NCI-H2196 (cell line): ENCODE measurements around the gene L3MBTL1.
A peak's percentile ranks its signal among the peaks of the same experiment; 100 is the strongest.

Experiments
- DNase-seq: peaks from one replicate; lab custom pipeline; 2025; ENCODE audit not compliant: unreplicated experiment; lab: John Stamatoyannopoulos, UW

The L3MBTL1 gene

DNA sequence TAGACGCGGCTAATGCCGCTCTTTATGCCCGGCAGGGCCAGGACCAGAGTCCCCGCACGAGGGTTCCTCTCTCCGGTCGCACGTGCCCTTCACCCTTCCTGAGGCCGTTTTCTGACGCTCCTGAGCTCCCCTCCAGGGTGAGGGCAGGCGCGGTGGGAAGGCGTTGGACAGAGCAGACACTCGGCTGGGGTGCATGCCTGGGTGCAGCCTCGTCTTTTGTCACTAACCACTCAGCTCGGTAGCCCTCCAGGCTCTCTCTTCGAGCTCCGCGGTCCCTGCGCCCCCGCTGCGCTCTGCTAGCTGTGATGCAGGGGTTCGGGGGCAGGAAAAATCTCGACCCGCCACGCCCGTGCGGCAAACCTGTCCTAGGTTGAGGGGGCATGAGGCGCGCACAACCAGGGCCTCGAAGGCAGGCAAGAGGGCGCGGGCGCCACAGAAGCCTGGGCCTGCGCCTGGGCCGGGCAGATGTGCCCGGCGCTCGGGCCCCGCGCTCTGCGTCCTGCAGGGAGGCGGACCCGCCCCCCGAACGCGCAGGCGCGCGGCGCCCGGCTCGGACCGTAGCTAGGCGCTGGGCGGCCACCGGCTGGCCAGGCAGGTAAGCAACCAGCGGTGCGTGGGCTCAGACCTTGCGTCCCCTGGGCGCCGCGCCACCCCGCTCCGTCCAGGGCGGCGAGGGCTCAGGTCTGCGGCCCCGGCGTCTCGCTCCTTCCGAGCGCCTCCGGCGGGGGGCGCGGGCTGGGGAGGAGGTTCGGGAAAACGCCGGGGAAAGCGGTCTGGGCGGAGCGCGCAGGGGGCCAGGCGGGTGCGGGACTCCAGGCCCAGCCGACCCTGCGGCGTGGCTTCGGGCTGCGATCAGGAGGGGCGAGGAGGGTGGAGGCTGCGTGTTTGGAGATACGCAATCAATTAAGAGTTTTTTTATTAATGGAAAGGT, at the start of gene L3MBTL1:
L3MBTL1 (plus strand) TSS at position 548 of the 931 bp plus-strand sequence. CDS start 5,807 bp downstream, outside the sequence.
- peak; percentile 54 for DNase-seq

DNA sequence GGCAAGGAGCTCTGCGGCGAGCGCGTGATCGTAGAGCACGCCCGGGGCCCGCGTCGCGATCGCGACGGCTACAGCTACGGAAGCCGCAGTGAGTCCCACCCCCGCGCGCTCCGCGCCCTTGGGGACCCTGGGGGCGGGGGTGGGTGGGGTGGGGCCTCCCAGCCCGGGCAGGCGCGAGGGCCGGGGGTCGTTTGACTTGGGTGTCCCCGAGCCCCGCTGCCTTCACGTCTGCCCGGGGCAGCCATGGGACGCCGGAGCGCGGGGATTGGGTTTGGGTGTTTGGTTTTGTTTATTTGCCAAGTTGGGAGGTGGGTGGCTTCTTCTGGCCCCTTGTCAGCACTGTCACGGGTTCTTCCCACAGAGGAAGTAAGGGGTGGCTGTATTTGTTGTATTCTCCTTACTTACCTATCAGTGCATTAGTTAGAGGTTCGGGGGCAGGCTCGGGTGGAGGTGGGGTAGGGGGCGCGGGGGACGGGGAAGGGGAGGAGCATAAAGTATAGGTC, 49.0 kb upstream of the L3MBTL1 start:
- no peak for DNase-seq

DNA sequence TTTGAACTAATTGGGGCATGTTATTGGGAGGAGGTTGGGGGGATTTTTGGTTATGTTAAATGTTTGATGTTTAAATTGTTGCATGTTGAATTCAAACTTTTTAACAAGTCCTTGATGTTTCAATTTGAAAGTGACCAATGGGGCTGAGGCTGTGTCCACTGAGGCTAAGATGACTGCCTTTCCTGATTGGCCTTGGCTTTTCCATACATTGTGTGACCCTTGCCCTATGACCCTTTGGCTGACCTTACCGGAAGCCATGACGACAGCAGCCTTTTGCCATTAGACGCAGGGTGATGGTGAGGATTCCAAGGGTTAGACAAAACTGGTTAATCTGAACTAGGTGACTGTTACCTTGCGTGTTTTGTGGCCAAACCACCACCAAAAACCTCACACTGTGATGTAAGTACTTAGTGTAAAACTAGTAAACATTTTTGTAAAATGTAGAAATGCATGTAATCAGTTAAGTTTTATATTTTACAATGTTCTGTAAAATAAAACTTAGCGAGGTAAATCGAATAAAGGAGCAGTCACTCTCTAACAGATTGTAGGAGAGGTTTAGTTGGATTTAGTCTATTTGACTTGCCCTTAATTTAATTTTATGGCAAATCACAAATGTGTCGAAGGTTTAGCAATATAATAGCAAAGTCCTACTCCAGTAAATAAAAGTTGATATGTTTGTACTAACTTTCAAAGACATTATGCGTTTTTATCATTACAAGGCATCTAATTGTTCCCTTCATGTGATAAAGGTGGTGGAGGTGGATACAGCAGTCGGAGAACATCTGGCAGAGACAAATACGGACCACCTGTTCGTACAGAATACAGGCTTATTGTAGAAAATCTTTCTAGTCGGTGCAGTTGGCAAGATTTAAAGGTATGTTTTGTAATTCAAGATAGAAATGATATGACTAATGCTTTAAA, 48.2 kb upstream of the L3MBTL1 start:
- DNase-seq, result no peak

DNA sequence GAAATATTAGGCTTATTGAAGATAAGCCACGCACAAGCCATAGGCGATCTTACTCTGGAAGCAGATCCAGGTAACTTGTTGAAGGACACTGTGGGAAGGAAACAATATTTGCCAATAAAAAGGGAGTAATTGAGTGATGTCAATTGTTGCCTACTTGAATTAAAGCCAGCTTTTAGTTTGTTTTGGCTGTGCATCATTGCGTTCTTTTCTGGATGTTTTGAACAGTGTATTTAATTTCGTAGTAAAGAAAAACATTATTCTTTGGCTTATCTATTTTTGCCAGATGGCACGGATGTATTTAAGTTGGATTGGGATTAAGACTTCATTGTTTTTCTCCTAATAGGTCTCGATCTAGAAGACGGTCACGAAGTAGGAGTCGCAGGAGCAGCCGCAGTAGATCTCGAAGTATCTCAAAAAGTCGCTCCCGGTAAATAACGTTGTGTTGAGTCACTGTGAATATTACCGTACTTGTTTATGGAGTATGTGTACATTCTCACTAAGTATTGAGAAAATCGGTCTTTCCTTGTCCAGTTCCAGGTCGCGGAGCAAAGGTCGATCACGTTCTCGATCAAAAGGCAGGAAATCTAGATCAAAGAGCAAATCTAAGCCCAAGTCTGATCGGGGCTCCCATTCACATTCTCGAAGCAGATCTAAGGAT, 47.2 kb upstream of the L3MBTL1 start:
- no peak for DNase-seq

DNA sequence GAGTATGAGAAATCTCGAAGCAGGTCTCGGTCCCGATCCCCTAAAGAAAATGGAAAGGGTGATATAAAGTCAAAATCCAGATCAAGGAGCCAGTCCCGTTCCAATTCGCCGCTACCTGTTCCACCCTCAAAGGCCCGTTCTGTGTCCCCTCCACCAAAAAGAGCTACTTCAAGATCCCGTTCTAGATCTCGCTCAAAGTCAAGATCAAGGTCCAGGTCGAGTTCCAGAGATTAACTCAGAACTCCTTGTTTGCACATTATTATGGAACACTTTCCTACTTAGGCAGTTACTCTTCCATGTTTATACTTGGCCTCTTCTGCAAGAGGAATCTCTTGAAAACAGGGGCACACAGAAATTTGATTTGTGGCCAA, 46.7 kb upstream of the L3MBTL1 start:
- DNase-seq, result no peak

DNA sequence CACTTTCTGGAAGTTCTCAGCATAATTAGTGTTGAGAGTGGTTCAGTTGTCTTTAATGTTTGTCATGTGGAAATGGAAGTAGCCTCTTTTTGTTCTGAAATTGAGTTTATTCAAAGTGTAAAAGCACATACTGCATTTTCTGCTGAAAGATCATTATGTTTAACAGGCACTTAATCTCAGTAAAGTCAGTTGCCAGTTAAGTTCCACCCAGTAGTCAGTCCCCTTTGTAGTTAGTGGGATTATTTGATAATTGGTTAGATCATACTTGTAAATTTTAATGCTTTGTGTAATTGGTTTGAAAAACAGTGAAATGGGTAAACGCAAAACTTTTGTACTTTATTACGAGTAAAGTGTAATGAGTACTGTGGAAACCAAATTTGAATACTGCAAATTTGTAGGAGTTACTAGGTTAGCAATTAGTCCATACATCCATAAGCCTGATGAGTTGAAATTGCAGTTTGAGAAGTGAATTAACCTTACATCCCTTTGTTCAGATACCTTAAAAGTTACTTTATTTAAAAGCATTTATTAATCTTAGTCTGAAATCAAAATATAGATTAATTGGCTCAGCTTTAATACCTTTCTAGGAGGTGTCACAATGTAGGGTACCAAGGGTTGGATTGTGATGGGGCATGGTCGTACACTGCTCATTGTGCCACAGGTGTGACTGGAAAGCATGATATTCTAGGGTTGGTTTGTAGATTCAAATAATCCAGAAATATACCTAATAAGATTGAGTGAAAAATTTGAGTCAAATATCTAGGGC, 45.4 kb upstream of the L3MBTL1 start:
- no peak for DNase-seq

DNA sequence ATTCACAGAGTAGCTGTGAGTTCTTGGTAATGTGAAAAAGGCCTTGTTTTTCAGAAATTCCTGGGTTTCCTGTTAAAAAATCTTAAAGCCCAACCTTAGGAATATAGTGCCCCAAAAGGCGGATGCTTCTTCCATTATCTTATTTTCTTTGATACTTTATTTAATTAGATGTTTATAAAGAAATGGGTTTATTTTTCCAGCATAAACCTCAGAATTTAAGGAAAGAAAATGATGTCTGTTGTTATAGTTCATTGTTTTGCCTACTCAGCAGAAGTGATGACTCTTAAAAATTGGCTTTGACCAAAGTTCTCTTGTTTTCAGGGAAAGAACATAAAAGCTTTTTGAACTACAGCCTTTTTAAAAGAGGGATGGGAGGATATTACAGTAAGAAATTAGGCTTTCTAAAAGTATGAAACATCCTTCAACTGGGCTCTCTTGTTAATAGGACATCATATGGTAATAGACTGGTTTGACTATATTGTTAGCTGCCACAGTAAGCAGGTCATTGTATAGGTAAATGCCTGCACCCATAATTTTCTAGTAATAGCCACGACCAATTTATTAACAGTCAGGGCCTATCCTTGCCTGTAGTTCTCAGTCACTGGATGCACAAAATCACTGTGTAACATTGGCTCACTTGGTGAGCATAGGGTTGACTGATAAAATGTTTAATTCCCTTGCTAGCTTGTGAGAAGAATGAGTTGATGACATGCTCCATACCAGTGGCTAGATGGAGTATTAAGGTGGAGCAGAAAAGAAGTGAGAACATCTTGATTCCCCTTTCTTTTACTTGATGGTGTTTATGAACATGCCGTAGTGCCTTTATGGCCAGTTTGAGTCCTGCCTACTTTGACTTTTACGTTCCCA, 44.6 kb upstream of the L3MBTL1 start:
- DNase-seq, result no peak

DNA sequence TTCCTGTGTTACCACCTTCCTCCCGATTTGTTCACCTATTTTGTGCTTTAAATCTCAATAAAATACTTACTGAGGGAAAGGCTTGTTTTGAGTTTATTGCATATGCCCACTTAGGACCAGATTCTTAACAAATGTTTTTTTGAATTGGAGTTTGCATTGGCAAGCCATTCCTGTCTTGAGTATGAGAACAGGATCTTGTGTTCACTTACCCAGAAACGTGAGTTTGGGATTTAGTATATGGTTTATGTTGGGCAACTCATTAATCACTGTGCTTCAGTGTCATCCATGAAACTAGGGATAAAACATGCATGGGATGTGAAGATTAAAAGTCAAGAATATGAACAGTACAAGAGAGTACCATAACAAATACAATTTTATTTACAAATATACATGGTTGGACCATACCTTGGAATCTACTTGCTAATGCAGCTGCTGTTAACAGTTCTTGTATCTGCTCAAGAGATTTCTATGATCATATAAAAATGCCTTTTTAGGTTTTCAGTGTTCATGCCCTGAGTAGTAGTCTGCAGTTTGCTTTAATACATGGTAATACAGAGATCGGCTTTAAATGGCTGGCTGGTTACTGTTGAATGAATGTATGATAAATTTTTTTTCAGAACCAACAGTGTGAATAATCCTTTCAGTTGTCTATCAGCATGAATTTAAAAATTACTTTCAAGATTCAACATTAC, 43.8 kb upstream of the L3MBTL1 start:
- DNase-seq, result no peak

DNA sequence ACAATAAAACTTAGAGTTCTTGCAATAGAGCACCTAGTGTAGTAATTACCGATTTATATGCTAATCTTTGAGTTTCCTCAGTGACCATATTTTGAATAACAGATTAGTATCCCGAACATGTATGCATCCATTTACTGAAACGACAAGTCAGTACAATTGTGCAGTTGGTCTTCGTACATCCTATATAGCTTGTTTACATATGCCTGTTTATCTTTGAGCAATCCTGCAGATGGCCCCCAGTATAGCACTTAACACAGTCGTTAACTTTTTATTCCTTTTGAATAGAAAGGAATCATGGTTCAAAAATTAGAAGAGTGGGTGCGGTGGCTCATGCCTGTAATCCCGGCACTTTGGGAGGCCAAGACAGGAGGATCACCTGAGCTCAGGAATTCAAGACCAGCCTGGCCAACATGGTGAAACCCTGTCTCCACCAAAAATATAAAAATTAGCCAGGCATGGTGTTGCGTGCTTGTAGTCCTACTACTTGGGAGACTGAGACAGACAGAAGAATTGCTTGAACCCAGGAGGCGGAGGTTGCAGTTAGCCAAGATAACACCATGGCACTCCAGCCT, 43.2 kb upstream of the L3MBTL1 start:
- DNase-seq, result no peak

DNA sequence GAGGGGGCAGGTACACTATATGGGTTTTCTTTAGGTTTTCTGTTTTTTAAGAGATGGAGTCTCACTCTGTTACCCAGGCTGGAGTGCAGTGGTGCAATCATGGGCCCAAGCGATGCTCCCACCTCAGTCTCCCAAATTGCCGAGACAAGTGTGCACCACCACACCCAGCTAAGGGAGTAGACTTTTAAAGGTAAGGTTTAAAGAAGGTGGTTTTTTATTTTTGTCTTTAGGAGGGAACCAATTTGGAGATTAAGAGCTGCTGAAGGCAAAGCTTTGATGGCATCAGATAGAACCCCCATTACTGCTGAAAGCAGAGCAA, 41.9 kb upstream of the L3MBTL1 start:
- DNase-seq, result no peak

DNA sequence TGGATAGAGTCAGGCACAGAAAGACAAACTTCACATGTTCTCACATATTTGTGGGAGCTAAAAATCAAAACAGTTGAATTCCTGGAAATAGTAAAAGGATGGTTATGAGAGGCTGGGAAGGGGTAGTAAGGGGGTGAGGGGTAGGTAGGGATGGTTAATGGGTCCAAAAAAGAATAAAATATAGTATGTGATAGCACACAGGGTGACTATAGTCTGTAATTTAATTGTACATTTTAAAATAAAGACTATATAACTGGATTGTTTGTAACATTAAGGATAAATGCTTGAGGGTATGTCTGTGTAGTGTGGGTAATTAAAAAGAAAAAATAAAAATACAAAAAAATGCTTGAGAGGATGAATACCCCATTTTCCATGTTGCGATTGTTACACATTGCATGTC, 39.9 kb upstream of the L3MBTL1 start:
- DNase-seq, result no peak

DNA sequence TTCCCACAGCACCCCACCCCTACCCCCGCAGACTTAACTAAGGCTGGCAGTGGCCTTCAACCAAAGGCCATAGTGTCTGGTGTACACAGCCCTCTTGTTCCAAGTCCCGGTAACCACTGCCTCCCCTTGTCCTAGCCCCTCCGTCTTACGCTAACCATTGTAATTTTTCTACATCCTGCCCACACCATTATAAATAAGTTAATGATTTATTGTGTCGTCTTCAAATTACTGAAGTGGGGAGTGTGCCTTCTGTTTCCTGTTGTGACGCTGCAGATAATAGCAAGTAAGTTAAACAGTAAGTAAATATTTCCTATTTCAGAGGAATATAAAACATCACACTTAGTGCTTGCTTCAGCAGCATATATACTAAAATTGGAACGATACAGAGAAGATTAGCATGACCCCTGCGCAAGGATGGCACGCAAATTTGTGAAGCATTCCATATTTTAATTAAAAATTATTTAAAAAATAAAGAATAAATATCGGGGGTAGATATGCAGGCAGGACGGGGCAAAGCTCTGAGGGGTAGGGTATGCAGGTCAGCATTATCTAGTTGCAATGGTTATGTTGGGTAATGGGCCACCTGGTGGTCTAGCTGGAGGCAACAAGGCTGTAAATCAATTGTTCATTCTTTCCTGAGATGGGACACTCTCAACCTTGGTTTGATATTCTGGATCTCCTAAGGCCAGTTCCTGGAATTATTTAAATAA, 34.7 kb upstream of the L3MBTL1 start:
- no peak for DNase-seq

DNA sequence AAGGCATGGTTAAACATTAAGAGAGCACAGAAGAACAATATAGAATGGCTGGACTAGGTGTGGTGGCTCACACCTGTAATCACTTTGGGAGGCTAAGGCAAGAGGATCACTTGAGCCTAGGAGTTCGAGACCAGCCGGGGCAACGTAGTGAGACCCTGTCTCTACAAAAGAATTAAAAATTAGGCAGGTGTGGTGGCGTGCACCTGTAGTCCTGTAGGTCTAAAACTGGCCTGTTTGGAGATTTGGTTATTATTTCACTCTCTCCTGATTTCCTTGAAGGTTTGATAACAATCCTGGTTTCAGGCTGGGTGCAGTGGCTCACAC, 34.2 kb upstream of the L3MBTL1 start:
- no peak for DNase-seq

DNA sequence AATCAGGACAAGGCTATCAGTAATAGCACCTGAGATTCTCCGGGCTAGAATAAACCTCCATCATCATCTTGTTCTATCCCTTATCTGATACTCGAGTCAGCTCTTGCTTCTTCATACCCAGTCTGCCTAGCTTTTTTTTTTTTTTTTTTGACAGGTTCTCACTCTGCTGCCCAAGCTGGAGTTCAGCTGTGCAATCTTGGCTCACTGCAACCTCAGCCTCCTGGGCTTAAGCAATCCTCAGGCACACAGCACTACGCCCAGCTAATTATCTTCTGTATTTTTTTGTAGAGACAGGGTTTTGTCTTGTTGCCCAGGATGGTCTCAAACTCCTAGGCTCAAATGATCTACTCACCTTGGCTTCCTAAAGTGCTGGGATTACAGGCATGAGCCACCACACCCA, 30.3 kb upstream of the L3MBTL1 start:
- no peak for DNase-seq

DNA sequence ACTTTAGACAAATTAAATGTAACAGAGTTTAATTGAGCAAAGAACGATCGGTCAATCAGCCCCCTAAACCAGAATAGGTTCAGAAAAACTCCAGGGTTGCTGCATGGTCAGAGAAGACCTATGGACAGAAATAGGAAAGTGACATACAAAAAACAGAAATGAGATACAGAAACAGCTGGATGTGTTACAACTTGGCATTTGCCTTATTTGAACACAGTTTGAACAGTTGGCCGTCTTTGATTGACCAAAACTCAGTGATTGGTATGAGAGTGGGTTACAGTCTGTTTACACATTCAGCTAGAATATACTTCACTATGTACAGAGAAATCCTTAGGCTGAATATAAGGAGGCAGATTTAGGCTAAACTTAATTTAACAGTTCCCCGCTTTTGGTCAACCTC, 29.9 kb upstream of the L3MBTL1 start:
- no peak for DNase-seq

DNA sequence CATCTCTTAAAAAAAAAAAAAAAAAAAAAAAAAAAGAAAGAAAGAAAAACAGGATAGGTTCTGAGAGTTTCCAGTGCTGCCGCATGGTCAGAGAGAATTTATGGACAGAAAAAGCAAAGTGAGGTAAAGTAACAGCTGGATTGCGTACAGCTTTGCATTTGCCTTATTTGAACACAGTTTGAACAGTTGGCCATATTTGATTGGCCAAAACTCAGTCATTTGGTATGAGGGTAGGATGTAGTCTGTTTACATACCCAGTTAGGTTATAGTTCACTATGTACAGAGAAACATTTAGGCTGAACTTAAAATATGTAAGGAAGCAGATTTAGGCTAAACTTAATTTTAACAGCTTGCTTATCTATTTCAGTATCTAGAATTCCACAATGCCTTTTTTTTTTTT, 17.5 kb upstream of the L3MBTL1 start:
- DNase-seq, result no peak

DNA sequence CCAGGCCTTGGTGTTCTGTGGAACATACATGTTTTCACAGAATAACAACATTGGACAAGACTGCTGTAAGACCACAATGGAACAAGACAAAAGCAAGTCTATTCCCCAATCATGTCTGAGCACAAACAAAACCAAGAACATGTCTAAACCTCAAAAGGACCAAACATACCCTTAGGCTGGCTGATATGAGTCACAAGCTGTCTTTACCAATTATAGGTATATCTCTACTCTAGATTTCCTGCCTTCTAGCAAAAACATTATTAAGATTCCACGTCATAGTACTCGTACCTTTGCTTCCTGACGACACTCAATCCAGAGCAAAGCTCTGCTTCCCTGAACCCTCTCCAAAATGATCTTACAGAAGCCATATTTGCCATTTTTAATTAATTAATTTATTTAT, 15.4 kb upstream of the L3MBTL1 start:
- DNase-seq, result no peak

DNA sequence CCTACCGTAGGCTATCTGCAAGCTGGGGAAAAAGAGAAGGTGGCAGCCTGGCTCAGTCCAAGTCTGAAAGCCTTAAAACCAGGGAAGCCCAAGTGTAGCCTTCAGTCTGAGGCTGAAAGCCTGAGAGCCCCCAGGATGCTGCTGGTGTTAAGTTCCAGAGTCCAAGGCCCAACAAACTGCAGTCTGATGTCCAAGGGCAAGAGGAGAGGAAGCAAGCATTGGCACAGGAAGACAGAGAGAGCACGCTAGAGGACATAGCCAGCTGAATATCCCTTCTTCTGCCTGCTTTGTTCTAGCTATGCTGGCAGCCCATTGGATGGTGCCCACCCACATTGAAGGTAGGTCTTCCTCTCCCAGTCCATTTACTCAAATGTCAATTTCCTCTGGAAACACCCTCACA, 12.1 kb upstream of the L3MBTL1 start:
- DNase-seq, result no peak
